Panc1 (cell line): Measurements from ENCODE around the gene PIP4K2A. TPM values are rescaled to one million over a fixed set of nuclear protein-coding genes. Genes with fewer than 3 reads are reported as not detected.
A peak's percentile ranks its signal among the peaks of the same experiment; 100 is the strongest.

Source experiments
- ATAC-seq: fragments of 200-7000 bp; cut with Tn5 transposase; 2 replicates; pipeline ENCODE4 v1.9.1; 2020; ENCODE audit warnings: mild to moderate bottlenecking, moderate library complexity
- BruUV-seq: library from RNA; stranded (reverse); fragments of 400-500 nt; replicated peaks from 2 replicates; lab custom pipeline; 2021; lab: Mats Ljungman, UMichigan
- CTCF ChIA-PET: fragments of 300-600 bp; sonication (Branson Sonifier 250); formaldehyde crosslinking; loops from one replicate; lab custom pipeline; 2022; ENCODE audit warnings: antibody characterized with exemption; lab: Charles Lee
- POLR2A ChIA-PET: fragments of 300-600 bp; sonication (Branson Sonifier 250); formaldehyde crosslinking; loops from one replicate; lab custom pipeline; 2022; ENCODE audit warnings: antibody characterized with exemption; lab: Charles Lee
- DNase-seq: peaks from one replicate; pipeline ENCODE4 v3.0.0-alpha.2; 2010; ENCODE audit warnings: low read depth, low spot score
- H3K27ac ChIP-seq: 2 replicates; pipeline ENCODE4 v1.5.1; 2011; ENCODE audit warnings: mild to moderate bottlenecking, low read length, inconsistent platforms
- H3K27me3 ChIP-seq: fragments of 200-500 bp; sonication (Bioruptor generic); 2 replicates; pipeline ENCODE4 v1.6.0; 2014; ENCODE audit warnings: low read length, inconsistent platforms; ENCODE audit not compliant: control insufficient read depth, insufficient read depth
- H3K36me3 ChIP-seq: fragments of 200-500 bp; sonication (Bioruptor generic); 2 replicates; pipeline ENCODE4 v1.5.1; 2014; ENCODE audit warnings: inconsistent platforms, mild to moderate bottlenecking, low read length, moderate library complexity; ENCODE audit not compliant: control insufficient read depth, insufficient read depth
- H3K4me1 ChIP-seq: 2 replicates; pipeline ENCODE4 v1.5.1; 2011; ENCODE audit warnings: inconsistent platforms, mild to moderate bottlenecking, low read length, moderate library complexity; ENCODE audit not compliant: control insufficient read depth, insufficient read depth
- H3K4me3 ChIP-seq, 2 experiments: 2 replicates each; pipeline ENCODE4 v1.5.1; 2011 to 2012; ENCODE audit warnings: low read depth in 2 of 2, low read length in 2 of 2, mild to moderate bottlenecking in 2 of 2, inconsistent platforms in 1 of 2, moderate library complexity in 1 of 2
- H3K9me3 ChIP-seq: fragments of 200-500 bp; sonication (Bioruptor generic); 2 replicates; pipeline ENCODE4 v1.5.1; 2014; ENCODE audit warnings: low read depth, mild to moderate bottlenecking, inconsistent platforms, low read length, moderate library complexity; ENCODE audit not compliant: control insufficient read depth, insufficient read depth
- POLR2AphosphoS5 ChIP-seq: IDR thresholded peaks from 2 replicates; pipeline ENCODE4 v1.6.1; 2012; ENCODE audit warnings: mild to moderate bottlenecking, low read depth, low read length, moderate library complexity
- REST ChIP-seq, 2 experiments: IDR thresholded peaks; 2 replicates each; pipeline ENCODE4 v1.6.1; 2011 to 2012; ENCODE audit warnings: low read depth in 2 of 2, control low read depth in 1 of 2, low read length in 1 of 2, mild to moderate bottlenecking in 1 of 2, moderate library complexity in 1 of 2; ENCODE audit not compliant: insufficient read depth in 1 of 2
- SIN3A ChIP-seq: IDR thresholded peaks from 2 replicates; pipeline ENCODE4 v1.6.1; 2012; ENCODE audit warnings: low read depth, mild to moderate bottlenecking, low read length, moderate library complexity, borderline replicate concordance; ENCODE audit not compliant: insufficient read depth
- TCF7L2 ChIP-seq: IDR thresholded peaks from 2 replicates; pipeline ENCODE4 v1.6.1; 2011; ENCODE audit warnings: mild to moderate bottlenecking, low read depth, low read length, inconsistent platforms
- in situ Hi-C: cut with HindIII; loops from 2 replicates; pipeline ENCODE4 v1.10.0; 2016; ENCODE audit warnings: low sequenced_read_pairs, low pct_unique_long_range_greater_than_20kb
- intact Hi-C: fragments of 100-400 bp; cut with micrococcal nuclease; formaldehyde crosslinking; loops from one replicate; pipeline ENCODE4 v1.10.0; 2022; ENCODE audit not compliant: unreplicated experiment
- total RNA-seq: library from RNA; stranded (reverse); gene quantifications from one replicate; pipeline ENCODE4 v1.2.1, GENCODE V29; 2021; ENCODE audit not compliant: unreplicated experiment
- TF ChIP-seq, protein P1 (sequence below): fragments of 450-650 bp; IDR thresholded peaks from 2 replicates; pipeline ENCODE4 v1.5.1; 2017; ENCODE audit warnings: mild to moderate bottlenecking

The PIP4K2A gene
- total RNA-seq, 1 experiment from 2014 or later, result 25.2 TPM

- no peaks in the 10 kb centered on the region for H3K9me3 ChIP-seq
- BruUV-seq, result no TSS peak
- ChIA-PET POLR2A (no interaction called here), CTCF (no interaction called here)
- ATAC-seq (no peak), DNase-seq (peak; percentile 50)
- no peak for TF ChIP-seq POLR2AphosphoS5
- no peak for TF ChIP-seq SIN3A
- TF ChIP-seq, protein P1, sequence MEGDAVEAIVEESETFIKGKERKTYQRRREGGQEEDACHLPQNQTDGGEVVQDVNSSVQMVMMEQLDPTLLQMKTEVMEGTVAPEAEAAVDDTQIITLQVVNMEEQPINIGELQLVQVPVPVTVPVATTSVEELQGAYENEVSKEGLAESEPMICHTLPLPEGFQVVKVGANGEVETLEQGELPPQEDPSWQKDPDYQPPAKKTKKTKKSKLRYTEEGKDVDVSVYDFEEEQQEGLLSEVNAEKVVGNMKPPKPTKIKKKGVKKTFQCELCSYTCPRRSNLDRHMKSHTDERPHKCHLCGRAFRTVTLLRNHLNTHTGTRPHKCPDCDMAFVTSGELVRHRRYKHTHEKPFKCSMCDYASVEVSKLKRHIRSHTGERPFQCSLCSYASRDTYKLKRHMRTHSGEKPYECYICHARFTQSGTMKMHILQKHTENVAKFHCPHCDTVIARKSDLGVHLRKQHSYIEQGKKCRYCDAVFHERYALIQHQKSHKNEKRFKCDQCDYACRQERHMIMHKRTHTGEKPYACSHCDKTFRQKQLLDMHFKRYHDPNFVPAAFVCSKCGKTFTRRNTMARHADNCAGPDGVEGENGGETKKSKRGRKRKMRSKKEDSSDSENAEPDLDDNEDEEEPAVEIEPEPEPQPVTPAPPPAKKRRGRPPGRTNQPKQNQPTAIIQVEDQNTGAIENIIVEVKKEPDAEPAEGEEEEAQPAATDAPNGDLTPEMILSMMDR, result no peak
- TF ChIP-seq TCF7L2, result no peak
- TF ChIP-seq REST (IDR thresholded peaks at IDR 0.05; ENCODE audit: insufficient read depth in 1 of 2, low read depth in 2 of 2, low read length in 1 of 2), result no peak
- H3K4me3 ChIP-seq, result no peak overlapping the region
- H3K27ac ChIP-seq, result peak overlapping the region; percentile 66
- in situ Hi-C loops, result no loop called here
- H3K27me3 ChIP-seq, result no peaks in the 10 kb centered on the region
- intact Hi-C loops, result no loop called here
- H3K4me1 ChIP-seq, result peaks cover 68% of the 10 kb centered on the region
- no peaks in the 10 kb centered on the region for H3K36me3 ChIP-seq
These were observed 90.1 kb downstream of the PIP4K2A start for GRCh38 chr10:22624287-22624738.

DNA sequence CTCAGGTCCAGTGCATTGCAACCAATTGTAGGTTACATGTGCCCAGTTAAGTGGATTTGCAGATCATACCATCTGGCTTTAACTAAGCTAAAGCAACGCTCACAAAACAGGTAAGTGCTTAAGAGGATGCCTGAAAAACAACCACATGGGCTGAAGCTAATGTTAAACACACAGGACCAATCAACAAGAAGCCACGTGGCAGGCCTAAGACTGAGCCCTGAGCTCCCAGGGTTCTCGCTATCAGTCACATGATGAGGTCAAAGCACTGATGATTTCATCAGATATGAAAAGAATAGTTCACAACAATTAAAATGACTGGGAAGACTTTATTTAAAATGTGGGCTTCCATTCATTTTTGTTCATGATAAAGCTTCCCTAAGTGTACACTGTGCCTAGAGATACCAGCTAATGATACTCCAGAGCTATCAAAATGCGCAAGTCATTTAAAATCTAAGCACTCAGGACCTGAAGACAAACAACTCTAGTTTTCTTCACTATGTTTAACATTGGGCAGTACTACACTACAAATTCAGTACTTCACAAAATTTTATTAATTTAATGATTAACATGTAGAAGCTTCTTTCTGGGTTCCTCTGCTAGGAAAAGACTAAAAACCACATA is 90.6 kb downstream of the PIP4K2A start:
- intact Hi-C loops (no loop called here), in situ Hi-C loops (no loop called here)
- DNase-seq (no peak), ATAC-seq (no peak)
- no TSS peak for BruUV-seq
- TF ChIP-seq, protein P1, result no peak
- TF ChIP-seq TCF7L2 (no peak), REST (IDR thresholded peaks at IDR 0.05; ENCODE audit: insufficient read depth in 1 of 2, low read depth in 2 of 2, low read length in 1 of 2) (no peak), POLR2AphosphoS5 (no peak), SIN3A (no peak)
- ChIA-PET POLR2A (interaction anchor here (0.6 to 0.7 kb wide), 2 partner anchors 186 to 996 kb away, joined by 3 read pairs; no protein-coding TSS in a partner anchor), CTCF (no interaction called here)
- Histone ChIP-seq H3K4me3 (no peak overlapping the region), H3K4me1 (peaks cover 72% of the 10 kb centered on the region), H3K27ac (peak overlapping the region; percentile 66), H3K9me3 (no peaks in the 10 kb centered on the region), H3K36me3 (no peaks in the 10 kb centered on the region), H3K27me3 (no peaks in the 10 kb centered on the region)
